Colon (tissue), 2 donors: ENCODE data around the gene TFAP2E.

ENCODE experiments used
- FAIRE-seq: peaks from 2 replicates; lab custom pipeline; 2012; peaks lifted over from hg19 to GRCh38; lab: Jason Lieb, UNC
- donor health status: control.
- donor health status: control.

Gene TFAP2E

DNA sequence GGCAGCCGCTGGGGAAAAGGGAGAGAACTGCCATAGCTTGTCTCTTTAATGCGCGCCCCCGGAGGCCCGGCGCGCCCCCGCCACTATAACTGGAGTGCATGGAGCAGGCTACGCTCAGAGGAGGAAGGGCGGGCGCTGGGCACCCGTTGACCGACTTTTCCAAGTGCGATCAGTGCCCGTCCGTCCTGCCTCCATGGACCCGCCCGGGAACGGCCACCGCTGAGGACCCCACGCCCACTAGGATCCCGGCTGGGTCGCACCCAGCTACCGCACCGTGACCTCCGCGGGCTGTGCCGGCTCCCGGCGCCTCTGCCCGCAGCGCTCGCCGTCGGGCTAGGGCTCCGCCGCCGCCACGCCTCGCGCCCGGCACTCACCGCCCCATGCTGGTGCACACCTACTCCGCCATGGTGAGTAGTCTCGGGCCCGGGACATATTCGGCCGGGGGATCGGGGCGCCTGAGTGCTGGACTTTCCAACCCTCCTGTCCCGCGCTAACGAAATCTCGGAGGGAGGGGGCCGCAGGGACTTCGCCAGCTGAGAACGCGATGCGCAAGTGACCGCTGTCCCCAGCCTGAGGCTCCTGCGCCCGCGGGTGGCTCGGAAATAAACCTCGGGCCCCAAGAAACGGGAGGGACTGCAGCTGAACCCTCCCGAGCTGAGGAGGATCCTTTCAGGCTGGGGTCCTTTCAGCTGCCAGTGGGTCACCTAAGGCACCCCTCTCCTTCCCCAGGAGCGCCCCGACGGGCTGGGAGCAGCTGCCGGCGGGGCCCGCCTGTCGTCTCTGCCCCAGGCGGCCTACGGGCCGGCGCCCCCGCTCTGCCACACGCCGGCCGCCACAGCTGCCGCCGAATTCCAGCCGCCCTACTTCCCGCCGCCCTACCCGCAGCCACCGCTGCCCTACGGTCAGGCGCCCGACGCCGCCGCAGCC, at the start of gene TFAP2E:
Gene TFAP2E (plus strand): TSS at position 117 of the 927 bp plus-strand sequence. CDS start 264 bp downstream, at position 381.
- FAIRE-seq, result no peak

DNA sequence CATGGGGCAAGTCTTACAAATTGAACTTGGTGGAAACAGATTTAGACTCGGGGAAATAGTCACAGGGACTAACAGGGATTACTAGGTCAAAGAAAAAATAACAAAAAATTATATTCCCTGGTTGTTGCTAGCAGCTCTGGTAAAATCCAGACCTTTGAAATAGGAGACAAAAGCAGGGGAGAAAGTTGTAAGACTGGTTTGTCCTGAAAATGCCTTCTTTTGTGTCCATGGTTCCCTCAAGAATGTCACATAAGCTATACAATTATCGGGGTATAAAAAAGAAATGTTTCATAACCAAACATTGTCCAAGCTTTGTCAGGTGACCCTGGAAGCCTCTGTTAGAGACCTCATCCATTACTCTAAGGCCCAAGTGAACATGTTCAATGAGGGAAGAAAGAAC, 49.0 kb upstream of the TFAP2E start:
- no peak for FAIRE-seq

DNA sequence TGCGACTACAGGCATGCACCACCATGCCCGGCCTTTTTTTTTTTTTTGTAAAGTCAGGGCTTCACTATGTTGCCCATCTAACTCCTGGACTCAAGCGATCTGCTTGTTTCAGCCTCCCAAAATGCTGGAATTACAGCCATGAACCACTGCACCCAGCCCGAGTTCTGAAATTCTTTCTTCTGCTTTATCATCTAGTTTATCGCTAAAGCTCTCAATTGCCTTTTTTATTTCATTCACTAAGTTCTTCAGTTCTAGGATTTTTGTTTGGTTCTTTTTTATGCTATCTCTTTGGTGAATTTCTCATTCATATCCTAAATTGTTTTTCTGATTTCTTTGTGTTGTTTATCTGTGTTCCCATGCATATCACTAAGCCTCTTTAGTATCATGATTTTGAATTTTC, 42.9 kb upstream of the TFAP2E start:
- no peak for FAIRE-seq

DNA sequence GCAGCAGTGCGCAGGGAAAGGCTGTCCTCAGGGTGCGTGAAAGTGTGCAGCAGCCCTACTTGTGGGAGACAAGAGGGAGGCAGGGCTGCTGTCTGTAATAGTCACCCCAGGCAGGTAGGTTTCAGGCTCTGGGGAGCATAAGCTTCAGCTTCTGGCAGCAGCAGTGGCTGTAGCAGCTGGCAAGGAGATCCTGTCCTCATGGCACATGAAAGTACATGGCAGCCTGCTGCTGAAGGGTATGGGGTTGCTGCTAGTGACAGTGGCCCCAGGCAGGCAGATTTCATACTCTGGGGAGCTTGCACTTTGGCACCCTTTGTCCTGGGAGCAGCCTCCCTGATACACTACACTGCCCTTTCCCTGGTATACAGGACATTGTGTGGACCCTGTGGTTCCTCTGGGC, 42.2 kb upstream of the TFAP2E start:
- FAIRE-seq, result no peak

DNA sequence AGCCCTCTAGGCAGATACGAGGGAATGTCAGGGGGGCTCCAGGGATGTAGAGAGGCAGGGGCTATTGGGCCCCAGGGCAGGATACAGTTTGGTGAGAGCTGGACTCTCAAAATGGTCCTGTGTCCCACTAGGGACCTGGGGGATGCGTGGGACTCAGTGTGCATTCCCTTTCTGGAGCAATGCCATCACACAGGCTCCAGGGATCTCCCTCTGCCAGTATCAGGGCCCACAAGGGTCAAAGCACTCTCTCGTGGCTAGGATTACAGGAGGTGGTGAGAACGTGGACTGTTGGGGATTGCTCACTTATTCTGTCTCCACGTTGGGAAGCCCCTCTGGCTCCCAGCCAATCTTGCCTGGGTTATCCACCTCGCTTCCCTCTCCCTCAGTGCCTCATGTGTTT, 41.7 kb upstream of the TFAP2E start:
- FAIRE-seq, result no peak

DNA sequence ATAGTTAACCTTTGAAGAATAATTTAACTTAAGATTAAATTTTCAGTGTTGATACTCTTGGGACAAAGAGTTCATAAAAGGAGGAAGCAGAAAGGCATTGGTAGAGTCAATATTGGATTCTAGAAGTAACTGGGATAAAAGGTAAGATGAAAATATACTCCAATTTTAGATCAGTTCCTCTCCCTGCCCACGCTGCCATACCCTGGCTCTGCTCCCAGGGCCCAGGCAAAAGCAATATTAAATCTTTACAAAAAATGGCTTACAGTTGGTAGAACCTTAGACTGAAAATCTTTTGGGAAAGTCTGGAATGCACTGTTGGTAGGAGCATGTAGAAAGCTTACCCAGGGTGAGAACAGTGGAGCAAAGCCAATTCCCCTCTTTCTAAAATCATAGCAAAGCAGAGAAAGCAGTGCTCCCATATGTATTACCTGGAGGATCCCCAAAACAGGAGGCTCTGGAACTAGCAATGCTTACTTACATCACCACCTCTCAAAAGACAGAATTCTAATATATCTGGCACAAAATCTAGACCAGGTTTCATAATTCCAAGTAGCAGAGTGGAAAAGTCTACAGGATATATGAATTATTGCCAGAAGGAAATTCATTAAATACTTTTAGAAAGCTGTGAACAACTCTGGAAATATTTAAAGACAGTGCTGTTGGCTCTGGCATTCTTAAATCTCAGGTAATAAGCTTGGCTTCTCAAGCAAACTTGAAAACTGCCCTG, 40.5 kb upstream of the TFAP2E start:
- FAIRE-seq, result no peak

DNA sequence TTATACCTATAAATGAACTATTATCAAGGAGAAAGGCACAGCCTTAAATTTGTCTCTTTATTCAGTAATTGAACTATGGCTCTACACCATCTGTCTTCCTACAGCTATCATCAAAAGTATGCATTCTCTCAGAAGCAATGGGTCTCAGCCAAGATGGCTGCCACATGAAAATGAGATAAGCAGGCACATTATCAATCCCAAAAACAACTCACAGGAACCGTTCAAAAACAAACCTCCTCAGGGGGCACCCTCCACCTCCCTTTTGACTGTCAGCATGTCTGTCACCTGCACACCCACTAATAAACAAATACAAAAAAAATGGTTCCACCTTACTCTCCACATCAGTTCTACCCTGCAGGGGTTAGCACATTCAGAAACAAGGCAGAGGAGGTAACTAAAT, 39.5 kb upstream of the TFAP2E start:
- no peak for FAIRE-seq

DNA sequence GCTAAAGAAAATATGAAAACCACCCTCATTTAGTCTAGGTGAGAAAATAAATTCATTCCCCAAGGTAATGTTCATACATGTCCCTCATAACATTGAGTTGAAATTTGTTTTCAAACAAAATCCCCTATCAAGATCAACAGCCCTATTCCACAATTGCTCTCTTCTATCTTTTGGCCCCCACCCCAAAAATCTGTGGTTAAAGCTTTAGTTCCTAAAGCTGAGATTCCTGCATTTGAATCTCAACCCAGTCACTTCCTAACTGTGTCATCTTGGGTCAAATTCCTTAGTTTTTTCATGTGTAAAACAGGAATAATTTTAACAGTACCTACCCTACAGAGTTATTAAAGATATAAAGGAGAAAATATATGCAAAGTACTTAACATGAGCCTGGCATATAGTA, 37.9 kb upstream of the TFAP2E start:
- no peak for FAIRE-seq

DNA sequence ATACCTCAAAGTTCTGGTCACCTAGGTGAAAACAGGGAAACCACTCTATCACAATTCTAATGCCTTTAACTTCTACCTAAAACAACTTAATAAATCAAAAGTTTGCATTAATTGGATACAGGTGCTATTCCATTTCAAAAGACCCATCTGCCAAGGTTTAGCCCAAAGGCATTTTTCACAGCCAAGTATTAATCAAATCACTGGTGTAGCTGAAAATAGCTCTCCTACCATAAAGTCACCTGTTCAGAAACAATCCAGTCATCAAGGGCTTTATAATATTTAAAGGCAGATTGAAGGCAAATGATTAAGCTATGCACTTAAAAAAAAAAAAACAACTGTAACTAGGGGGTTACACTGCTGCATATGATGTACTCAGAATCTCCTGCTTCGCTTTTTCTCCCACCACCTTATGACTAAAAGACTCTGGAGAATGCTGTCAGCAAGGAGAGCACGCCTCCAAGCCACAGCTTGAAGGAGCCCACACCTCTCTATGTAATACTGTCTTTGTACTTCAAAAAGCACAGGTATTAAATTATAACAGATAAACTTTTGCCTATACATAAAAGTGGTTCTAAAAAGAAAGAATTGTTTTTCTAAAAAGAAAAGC, 36.5 kb upstream of the TFAP2E start:
- FAIRE-seq, result no peak

DNA sequence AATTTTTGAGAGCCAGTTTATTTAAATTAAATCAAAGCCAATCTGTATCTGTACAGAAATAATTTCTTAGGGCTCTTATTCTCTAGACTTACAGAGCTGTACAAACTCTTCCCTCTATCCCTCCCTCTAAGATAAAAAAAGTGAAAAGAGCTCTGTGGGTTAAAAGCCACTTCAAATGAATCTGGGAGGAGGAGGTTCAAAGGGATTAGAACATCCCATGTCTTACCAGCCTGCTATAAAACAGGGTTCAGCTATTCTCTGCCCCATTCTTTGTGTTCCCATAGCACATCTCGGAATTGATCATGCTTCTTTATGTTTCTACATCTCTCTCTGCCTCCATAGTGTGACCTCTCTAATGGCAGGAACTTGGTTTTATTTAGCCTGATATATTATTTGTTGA, 35.3 kb upstream of the TFAP2E start:
- no peak for FAIRE-seq

DNA sequence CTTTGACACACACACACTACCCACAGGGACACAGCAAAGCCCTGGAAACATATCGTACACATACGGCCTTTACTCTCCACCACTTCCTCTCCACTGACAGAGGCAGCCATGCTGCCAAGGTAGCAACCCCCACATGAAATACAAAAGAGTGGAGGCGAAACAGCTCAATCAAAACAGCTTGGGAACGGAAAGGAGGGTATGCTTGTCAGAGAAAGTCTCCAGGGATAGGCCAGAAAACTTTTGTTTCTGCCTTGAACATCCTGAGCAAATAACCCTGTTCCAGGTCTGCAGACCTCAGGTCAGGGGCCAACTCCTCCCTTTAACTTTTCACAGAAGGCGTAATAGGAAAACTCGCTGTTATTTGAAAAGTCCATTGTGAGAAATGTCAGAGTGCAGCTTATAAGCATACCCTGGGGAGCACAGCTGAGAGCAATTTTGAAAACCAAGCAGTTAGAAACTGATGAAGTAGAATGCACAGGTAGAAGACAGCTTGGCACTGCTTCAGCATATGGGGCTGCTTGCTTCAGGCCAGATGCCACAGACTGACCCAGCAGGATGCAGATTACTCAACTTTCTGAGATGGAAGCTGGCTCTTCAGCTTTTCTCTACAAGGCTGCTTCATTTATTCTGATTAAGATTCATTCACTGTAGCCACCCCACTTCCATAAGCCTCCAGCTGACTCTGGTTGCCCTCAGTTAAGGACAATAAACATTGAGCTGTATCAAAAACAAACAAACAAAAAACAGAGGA, 33.9 kb upstream of the TFAP2E start:
- FAIRE-seq, result no peak

DNA sequence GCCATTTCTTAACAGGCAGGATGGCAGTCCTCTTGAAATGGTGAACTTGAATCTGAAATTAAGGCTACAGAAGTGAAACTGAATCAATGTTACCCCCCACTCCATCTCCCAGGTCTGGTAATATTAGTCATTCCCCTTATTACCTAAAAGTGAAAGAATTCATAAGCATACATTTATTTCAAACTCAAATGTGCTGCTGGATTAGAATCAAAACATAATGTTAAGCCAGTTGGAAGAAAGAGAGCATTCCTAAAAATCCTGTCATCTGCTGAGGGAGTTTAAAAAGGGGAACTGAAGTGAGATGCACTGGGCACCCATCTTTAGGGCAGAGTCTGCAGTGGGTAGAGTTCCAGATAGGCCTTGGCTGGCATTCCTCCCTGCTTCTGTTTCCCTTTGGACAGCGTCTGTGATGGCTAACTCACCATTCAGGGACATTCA, 33.3 kb upstream of the TFAP2E start:
- FAIRE-seq, result no peak

DNA sequence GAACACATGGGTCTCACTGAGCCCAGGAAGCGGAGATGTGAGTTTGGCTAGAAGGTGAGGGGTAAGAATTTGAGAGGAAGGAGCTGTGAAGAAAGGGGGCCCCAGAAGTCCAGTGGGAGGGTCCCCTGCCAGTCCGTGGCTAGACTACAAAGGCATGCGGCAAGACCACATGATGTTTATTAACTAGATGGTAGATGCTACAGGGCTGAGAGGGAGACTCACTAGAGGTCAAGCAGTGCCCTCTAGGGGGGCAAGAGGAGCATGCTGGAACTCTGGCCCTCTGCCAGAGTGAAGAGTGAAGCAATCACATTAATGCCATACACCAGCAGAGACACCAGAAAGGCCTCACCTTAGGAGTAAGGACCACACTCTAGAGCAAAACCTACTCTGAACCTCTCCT, 28.1 kb upstream of the TFAP2E start:
- FAIRE-seq, result no peak

DNA sequence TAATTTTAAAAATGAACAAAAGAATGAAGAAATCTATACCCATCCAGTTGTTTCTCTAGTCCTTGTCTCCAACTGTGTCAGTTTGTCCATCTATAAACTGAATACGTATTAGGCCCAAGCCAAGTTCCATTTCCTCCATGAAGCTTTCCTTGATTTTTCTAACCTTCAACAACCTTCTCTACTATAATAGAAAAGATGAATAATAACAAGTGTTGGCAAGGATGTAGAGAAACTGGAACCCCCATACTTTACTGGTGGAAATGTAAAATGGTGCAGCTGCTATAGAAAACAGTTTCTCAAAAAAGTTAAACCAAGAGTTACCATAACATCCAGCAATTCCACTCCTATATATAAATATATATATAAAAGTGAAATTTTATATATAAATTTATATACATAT, 26.5 kb upstream of the TFAP2E start:
- no peak for FAIRE-seq

DNA sequence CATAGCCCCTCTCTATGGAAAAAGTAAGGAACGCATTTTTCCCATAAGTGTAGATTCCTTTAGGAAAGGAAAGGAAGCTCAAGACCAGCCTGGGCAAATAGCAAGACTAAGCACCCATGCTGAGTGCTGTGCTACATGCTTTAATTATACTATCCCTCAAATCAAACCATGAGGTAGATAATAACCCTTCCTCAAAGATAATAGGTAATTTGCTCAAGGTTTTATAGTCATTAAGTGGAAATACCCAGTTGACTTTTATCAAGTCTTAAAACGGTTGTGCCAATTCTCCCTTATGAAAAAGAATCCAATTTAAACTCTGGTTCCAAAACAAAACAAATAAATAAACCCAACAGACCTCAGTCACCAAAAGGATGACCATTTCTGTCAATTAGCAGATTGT, 19.3 kb upstream of the TFAP2E start:
- FAIRE-seq, result no peak

DNA sequence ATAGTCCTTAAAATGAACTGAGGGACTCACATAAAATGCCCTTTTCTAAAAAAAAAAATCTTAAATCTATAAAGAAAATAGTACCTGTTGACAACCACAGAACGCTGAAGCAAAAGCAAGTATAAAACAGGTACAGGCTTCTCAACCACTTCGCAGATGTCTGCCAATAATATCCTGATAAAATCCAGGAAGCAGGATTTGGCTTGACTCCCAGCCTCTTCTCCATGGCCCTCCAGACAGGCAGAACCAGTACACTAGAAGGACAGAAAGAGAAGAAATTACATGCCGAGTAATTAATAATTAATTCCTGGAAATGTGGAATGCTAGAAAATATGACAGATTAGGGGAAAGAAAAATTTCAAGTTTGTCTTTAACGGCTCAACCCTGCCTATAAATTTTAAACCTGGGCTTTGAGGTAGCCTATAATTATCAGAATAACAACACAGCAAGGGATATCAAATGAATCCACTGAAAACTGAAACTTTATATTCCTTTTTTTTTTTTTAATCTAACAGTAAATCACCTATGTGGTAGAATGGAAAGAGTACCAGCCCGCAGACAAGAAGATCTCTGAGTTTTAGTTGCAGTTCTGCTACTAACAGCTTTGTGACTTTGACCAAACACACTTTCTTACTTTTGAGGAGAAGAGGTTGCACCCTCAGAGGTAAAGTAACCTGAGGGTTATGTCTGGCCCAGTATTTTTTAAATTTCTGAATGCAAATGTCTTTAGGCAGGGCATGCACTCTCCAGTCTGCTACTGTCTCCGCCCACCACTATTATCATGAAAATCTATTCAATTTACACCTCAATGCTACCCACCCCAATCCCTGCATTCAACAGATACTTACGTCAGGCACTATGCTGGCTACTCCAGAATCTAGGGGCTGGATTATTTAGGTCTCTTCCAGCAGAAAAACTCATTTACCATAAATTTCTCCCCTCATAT, 18.6 kb upstream of the TFAP2E start:
- FAIRE-seq, result no peak

DNA sequence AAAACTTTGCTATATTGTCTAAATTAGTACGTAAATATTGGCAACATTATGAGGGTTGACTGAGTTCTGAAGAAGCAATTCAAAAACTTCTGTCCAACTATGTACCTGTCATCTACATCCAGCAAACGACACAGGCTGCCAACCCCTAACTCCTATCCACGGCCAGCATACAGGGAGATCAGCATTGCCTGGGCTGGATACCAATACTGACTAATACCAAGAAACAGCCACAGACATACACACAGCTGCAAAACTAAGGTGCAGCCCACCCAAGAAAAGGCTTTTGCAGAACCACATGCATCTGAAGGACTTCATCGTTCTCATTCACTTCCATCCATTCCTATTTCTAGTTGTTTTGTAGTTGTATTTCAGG, 17.9 kb upstream of the TFAP2E start:
- no peak for FAIRE-seq

DNA sequence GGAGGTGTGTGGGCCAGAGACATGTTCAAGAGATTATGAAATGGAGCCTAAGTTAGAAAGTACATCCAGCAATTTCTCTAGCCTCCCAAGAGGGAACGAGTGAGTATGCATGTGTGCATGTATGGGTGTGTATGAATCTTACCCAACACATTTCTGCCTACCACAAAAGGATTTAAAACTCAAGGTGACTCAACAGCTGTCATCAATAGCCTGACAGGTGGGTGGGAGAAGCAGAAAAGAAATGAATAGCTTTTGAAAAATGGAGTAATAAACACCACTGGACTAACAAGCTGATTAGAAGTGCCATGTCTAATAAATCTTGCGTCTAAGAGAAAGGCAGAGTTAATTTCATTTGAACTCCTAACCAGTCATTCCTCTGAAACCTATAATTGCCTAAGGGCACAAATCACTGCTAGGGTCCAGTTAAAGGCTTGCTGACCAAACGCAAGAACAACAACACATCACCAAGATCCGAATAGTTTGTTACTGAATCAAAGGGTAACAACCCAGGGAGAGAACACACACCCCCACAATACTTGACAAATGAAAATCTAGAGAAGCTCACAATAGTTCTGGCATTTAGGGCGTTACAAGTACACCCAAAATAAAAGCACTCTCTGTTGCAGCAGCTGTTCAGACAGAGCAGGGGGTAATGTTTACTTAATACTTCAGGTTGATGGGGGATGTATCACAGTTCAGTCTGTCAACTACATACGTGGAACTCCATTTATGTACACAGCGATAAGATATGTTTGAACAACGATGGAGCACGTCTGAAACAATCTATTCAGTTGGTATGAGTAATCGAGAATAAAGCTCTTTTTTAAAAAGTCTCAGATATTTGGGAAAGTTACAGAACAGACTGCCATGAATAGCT, 17.3 kb upstream of the TFAP2E start:
- no peak for FAIRE-seq

DNA sequence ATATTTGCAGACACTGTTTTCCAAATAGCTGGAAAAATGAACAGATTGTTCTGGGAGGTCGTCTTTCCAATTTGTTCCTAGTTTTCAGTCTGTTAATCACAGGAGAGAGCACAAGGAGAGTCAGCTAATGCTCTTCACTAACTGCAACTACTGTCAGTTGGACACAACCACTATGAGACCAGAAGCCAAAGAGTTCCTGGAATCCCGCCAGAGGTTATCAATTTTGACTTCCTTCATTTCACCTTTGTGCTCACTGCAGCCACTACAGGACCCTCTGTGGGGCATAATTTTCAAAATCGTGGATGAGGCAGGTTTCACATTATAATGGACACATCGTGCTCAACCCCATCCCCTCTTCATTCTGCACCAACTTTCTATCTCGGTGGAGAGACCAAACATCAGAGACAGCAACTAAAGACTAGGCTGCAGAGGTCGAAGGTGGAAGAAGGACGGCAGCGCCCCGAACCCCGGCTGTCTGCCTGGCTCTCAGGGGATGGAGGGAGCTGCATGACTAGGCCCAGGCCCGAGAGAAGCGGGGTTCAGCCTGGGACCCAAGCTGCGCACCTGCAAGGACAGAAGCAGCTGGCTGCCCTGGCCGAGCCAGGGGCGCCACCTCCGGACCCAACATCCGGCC, 16.5 kb upstream of the TFAP2E start:
- no peak for FAIRE-seq
